Kidney (tissue), 14 donors: ENCODE results near the gene PHF23. TPM values are rescaled to one million over a fixed set of nuclear protein-coding genes. Genes with fewer than 3 reads are reported as not detected.

Source experiments
- DNase-seq, 5 donors: peaks; one replicate each; pipeline ENCODE4 v3.0.0-alpha.2; 2013 to 2020
- FAIRE-seq: peaks from 2 replicates; lab custom pipeline; 2012; peaks lifted over from hg19 to GRCh38; lab: Jason Lieb, UNC
- H3K27ac ChIP-seq, 2 donors: one replicate each; pipeline ENCODE4 v1.7.0; 2013; ENCODE audit warnings: low read depth in 2 of 2, low read length in 2 of 2, inconsistent platforms in 1 of 2
- H3K27me3 ChIP-seq: one replicate; pipeline ENCODE4 v1.7.1; 2013; ENCODE audit warnings: low read length, inconsistent platforms; ENCODE audit not compliant: control insufficient read depth, insufficient read depth
- H3K36me3 ChIP-seq, 3 donors: one replicate each; pipeline versions ENCODE4 v1.7.0 to v1.7.1; 2013; ENCODE audit warnings: low read length in 3 of 3, control low read depth in 1 of 3, inconsistent platforms in 1 of 3; ENCODE audit not compliant: insufficient read depth in 3 of 3, control insufficient read depth in 2 of 3
- H3K4me1 ChIP-seq, 3 donors: one replicate each; pipeline versions ENCODE4 v1.7.0 to v1.7.1; 2013; ENCODE audit warnings: low read length in 3 of 3, inconsistent platforms in 1 of 3, low read depth in 1 of 3; ENCODE audit not compliant: control insufficient read depth in 2 of 3, insufficient read depth in 2 of 3
- H3K4me3 ChIP-seq, 3 donors: one replicate each; pipeline versions ENCODE4 v1.7.0 to v1.8.1; 2013; ENCODE audit warnings: low read length in 3 of 3, control low read depth in 1 of 3, inconsistent platforms in 1 of 3
- H3K9ac ChIP-seq, 3 donors: one replicate each; pipeline versions ENCODE4 v1.7.0 to v1.7.1; 2013; ENCODE audit warnings: low read length in 3 of 3, control low read depth in 1 of 3, inconsistent platforms in 1 of 3
- H3K9me3 ChIP-seq, 3 donors: one replicate each; pipeline versions ENCODE4 v1.7.0 to v1.7.1; 2013; ENCODE audit warnings: low read length in 3 of 3, control low read depth in 1 of 3, inconsistent platforms in 1 of 3; ENCODE audit not compliant: control insufficient read depth in 2 of 3, insufficient read depth in 1 of 3
- CTCF ChIP-seq: IDR thresholded peaks from 3 replicates; pipeline ENCODE4 v1.5.1; 2012; ENCODE audit warnings: mild to moderate bottlenecking, moderate library complexity, borderline replicate concordance; ENCODE audit not compliant: insufficient read depth; ENCODE audit errors: extremely low read depth
- intact Hi-C: fragments of 100-400 bp; cut with DNase I; formaldehyde crosslinking; loops from one replicate; pipeline ENCODE4 v1.11.1; 2022
- polyA plus RNA-seq: library from polyadenylated mRNA; stranded (reverse); fragments of 350-450 nt; fragmentation: Illumina TruSeq; extraction: RNeasy Lipid Tissue Mini Kit (QIAGEN cat#74804); gene quantifications from one replicate; pipeline ENCODE4 v1.2.3, GENCODE V29; 2014; ENCODE audit warnings: low read depth, low replicate concordance; ENCODE audit not compliant: insufficient read depth
- total RNA-seq: library from RNA; stranded (reverse); fragmentation: NEBNext Ultra II Directional; extraction: Animal tissue kit (Norgen Biotek cat#: 25700); gene quantifications from one replicate; pipeline ENCODE4 v1.2.1, GENCODE V29; 2021
- donor health status: control.
- donor health status: control.
- donor health status: control.
- donor health status: control.
- donor health status: control.
- donor health status: DM: yes; HTN: yes; CAD: no.
- donor health status: Normal renal cell carcinoma (clear cell type).

The PHF23 gene
- total and polyA plus RNA-seq, 2 donors from 2014 or later: 28.1 to 48.5 TPM

DNA sequence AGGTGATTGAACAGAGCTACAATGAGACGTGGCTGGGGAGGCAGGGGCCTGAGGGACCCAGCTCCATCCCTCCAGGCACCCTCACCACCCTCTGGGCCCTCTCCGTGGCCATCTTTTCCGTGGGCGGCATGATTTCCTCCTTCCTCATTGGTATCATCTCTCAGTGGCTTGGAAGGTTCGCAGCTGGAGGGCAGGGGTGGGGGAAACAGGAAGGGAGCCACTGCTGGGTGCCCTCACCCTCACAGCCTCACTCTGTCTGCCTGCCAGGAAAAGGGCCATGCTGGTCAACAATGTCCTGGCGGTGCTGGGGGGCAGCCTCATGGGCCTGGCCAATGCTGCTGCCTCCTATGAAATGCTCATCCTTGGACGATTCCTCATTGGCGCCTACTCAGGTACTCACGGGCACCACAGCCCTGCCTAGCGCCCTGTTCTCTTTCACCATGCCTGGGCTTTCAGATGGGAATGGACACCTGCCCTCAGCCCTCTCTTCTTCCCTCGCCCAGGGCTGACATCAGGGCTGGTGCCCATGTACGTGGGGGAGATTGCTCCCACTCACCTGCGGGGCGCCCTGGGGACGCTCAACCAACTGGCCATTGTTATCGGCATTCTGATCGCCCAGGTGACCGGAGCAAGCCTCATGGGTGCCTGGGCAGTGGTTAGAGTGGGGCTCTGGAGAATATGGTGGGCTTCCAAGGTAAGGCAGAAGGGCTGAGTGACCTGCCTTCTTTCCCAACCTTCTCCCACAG, 44.4 kb upstream of the PHF23 start:
- H3K4me3 ChIP-seq: no peak overlapping the region
- H3K9ac ChIP-seq: no peak overlapping the region
- no peak for DNase-seq
- H3K27ac ChIP-seq: no peak overlapping the region
- H3K27me3 ChIP-seq: no peaks in the 10 kb centered on the region
- no peaks in the 10 kb centered on the region for H3K36me3 ChIP-seq
- peaks cover 0 to 14% (median 0%) of the 10 kb centered on the region in 3 donors for H3K4me1 ChIP-seq
- H3K9me3 ChIP-seq: no peaks in the 10 kb centered on the region
- intact Hi-C loops: no loop called here
- no peak for TF ChIP-seq CTCF
- no peak for FAIRE-seq

DNA sequence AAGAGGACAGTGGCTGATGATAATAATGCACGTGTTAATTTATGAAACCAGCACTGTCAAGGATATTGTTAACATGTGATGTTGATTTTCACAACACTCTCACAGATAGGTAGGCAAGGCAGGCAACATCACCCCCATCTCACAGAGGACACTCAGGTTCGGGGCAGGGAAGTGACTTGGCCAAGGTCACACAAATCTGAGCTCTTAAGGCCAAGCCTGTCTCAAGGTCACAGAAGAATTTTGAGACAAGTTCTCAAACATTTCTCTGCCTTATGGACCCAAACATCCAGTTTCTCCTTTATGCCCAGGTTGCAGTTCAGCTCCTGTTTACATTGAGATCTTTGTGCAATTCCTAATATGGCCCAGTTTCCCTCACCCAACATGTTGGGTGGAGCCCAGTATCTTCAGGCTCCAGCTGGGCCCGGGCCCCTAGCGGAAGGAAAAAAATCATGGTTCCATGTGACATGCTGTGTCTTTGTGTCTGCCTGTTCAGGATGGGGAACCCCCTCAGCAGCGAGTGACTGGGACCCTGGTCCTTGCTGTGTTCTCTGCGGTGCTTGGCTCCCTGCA, 43.6 kb upstream of the PHF23 start:
- H3K27me3 ChIP-seq: no peaks in the 10 kb centered on the region
- FAIRE-seq (no peak), DNase-seq (no peak)
- no peaks in the 10 kb centered on the region for H3K36me3 ChIP-seq
- H3K4me1 ChIP-seq: peaks cover 0 to 14% (median 0%) of the 10 kb centered on the region in 3 donors
- intact Hi-C loops: no loop called here
- H3K9ac ChIP-seq: peak overlapping the region in 1 of 3 donors; percentile 46
- no peaks in the 10 kb centered on the region for H3K9me3 ChIP-seq
- no peak overlapping the region for H3K27ac ChIP-seq
- H3K4me3 ChIP-seq: peak overlapping the region in 1 of 3 donors; percentile 46
- no peak for TF ChIP-seq CTCF

GRCh38 chr17:7281953-7282751, 42.9 kb upstream of the PHF23 start:
- DNase-seq (peak; percentile 59 to 87 (median 77)), FAIRE-seq (no peak)
- Histone ChIP-seq H3K9ac (peak overlapping the region in 2 of 3 donors; percentile 24 to 46), H3K27me3 (no peaks in the 10 kb centered on the region), H3K4me3 (peak overlapping the region in 2 of 3 donors; percentile 30 to 46), H3K4me1 (peaks cover 0 to 14% (median 0%) of the 10 kb centered on the region in 3 donors), H3K27ac (no peak overlapping the region), H3K9me3 (no peaks in the 10 kb centered on the region), H3K36me3 (no peaks in the 10 kb centered on the region)
- intact Hi-C loops: no loop called here
- no peak for TF ChIP-seq CTCF
